Neutrophil (primary cell): ENCODE data around the gene MRPS18C.

Experiments used
- H3K27ac ChIP-seq: fragments of 200-600 bp; sonication (generic); 2 replicates; pipeline ENCODE4 v1.5.1; 2016; ENCODE audit warnings: mild to moderate bottlenecking, moderate library complexity
- H3K27me3 ChIP-seq: fragments of 200-600 bp; sonication (generic); 2 replicates; pipeline ENCODE4 v1.6.0; 2016; ENCODE audit warnings: mild to moderate bottlenecking
- H3K36me3 ChIP-seq: fragments of 200-600 bp; sonication (generic); 2 replicates; pipeline ENCODE4 v1.5.1; 2017
- H3K4me1 ChIP-seq, 2 experiments: fragments of 200-600 bp in 1 of 2; sonication (generic) in 1 of 2; 1 replicate in 1 of 2; 2 replicates in 1 of 2; pipeline versions ENCODE4 v1.5.1 to v1.6.1; 2013 to 2016; ENCODE audit warnings: low read depth in 1 of 2, low read length in 1 of 2, mild to moderate bottlenecking in 1 of 2, moderate library complexity in 1 of 2; ENCODE audit not compliant: control insufficient read depth in 1 of 2, insufficient read depth in 1 of 2
- H3K4me3 ChIP-seq, 2 experiments: fragments of 200-600 bp in 1 of 2; sonication (generic) in 1 of 2; 1 replicate in 1 of 2; 2 replicates in 1 of 2; pipeline ENCODE4 v1.5.1; 2013 to 2016; ENCODE audit warnings: low read depth in 1 of 2, low read length in 1 of 2, mild to moderate bottlenecking in 1 of 2, moderate library complexity in 1 of 2
- H3K9me3 ChIP-seq: fragments of 200-600 bp; sonication (generic); 2 replicates; pipeline ENCODE4 v1.5.1; 2016
- TF ChIP-seq, protein P1 (sequence below): fragments of 200-600 bp; sonication (generic); IDR thresholded peaks from 2 replicates; pipeline ENCODE4 v1.5.1; 2016; ENCODE audit warnings: antibody characterized with exemption

The MRPS18C gene

DNA sequence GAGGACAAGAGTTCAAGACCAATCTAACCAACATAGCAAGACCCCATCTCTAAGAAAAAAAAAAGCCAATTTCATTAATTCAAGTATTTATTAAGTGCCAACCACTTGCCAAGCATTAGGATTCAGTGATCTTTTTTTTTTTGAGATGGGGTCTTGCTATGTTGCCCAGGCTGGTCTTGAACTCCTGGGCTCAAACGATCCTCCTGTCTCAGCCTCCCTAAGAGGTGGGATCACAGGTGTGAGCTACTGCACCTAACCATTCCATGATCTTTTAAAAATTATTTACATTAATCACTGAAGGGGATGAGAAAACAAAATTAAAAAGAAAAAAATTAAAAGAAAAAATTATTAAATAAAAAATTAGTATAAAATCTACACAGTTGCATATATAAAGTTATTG is 24.7 kb upstream of the MRPS18C start:
- H3K9me3 ChIP-seq: no peaks in the 10 kb centered on the region
- H3K27ac ChIP-seq: no peak overlapping the region
- H3K4me1 ChIP-seq: no peaks in the 10 kb centered on the region
- peaks cover 34% of the 10 kb centered on the region for H3K36me3 ChIP-seq
- no peaks in the 10 kb centered on the region for H3K27me3 ChIP-seq
- no peak overlapping the region for H3K4me3 ChIP-seq
- TF ChIP-seq, protein P1, sequence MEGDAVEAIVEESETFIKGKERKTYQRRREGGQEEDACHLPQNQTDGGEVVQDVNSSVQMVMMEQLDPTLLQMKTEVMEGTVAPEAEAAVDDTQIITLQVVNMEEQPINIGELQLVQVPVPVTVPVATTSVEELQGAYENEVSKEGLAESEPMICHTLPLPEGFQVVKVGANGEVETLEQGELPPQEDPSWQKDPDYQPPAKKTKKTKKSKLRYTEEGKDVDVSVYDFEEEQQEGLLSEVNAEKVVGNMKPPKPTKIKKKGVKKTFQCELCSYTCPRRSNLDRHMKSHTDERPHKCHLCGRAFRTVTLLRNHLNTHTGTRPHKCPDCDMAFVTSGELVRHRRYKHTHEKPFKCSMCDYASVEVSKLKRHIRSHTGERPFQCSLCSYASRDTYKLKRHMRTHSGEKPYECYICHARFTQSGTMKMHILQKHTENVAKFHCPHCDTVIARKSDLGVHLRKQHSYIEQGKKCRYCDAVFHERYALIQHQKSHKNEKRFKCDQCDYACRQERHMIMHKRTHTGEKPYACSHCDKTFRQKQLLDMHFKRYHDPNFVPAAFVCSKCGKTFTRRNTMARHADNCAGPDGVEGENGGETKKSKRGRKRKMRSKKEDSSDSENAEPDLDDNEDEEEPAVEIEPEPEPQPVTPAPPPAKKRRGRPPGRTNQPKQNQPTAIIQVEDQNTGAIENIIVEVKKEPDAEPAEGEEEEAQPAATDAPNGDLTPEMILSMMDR: no peak

DNA sequence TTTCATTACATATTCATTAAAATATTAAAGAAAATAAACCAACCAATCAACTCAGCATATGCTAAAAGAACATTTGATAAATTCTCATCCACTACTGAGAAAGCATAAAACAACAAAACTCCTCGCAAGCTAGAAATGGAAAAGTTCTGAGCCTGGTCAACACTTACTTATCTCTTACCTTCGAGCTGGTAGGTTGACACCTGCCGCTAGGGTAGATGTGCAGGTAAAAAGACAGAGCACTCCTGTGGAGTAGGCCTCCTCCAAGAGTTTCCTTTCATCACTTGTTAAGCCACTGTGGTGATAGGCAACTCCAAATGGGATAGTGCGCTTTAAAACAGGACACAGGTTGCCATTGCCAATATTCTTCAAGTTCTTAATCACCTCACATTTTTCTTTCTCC is 19.2 kb upstream of the MRPS18C start:
- Histone ChIP-seq H3K36me3 (peaks cover 37% of the 10 kb centered on the region), H3K4me1 (no peaks in the 10 kb centered on the region), H3K27me3 (no peaks in the 10 kb centered on the region), H3K27ac (no peak overlapping the region), H3K4me3 (no peak overlapping the region), H3K9me3 (no peaks in the 10 kb centered on the region)
- TF ChIP-seq, protein P1: no peak

DNA sequence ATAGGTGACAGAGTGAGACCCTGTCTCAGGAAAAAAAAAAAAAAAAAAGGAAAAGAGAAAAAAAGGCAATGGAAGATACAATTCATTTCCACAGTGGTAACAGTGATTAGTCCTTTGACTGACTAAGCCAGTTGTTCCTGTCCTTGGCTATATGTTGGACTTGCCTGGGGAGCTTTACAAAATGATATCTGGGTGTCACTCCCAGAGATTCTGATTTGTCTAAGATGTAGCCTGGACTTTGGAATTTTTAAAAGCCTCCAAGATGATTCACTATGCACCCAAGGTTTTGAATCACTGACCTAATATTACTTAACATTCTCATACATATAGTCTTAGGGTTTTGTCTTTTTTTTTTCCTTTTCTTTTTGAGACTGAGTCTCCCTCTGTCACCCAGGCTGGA is 17.1 kb upstream of the MRPS18C start:
- H3K27ac ChIP-seq: no peak overlapping the region
- no peak overlapping the region for H3K4me3 ChIP-seq
- TF ChIP-seq, protein P1: no peak
- H3K4me1 ChIP-seq: no peaks in the 10 kb centered on the region
- H3K36me3 ChIP-seq: peaks cover 55% of the 10 kb centered on the region
- no peaks in the 10 kb centered on the region for H3K27me3 ChIP-seq
- no peaks in the 10 kb centered on the region for H3K9me3 ChIP-seq

DNA sequence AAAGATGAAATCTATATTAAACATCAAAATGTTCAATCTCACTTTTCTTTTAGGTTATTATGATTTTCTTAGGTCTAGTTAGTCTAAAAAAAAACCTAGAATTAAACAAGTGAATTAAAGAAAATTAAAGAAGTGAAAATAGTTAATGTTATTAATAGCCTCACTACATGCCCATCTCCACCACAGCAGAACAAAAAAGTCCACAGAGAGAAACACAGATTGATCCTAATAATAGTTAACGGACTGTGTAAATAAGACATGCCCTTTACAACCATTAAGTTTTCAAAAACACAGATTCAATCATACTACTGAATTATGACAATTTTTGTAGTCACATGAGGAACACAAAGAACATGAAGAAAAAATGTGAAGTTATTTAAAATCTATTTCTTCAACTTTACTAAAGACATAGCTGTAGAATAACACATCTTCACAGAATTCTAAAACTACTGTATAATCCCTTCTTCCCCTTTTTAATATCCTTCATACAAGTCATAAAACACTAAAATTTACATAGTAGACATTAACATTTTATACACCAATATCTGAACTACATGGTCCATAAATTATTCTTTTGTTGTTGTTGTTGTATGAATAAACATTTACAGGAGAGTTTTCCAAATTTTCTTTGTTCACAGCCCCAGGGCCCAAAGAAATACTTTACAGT is 15.6 kb upstream of the MRPS18C start:
- H3K9me3 ChIP-seq: no peaks in the 10 kb centered on the region
- no peaks in the 10 kb centered on the region for H3K27me3 ChIP-seq
- H3K27ac ChIP-seq: no peak overlapping the region
- no peaks in the 10 kb centered on the region for H3K4me1 ChIP-seq
- no peak overlapping the region for H3K4me3 ChIP-seq
- H3K36me3 ChIP-seq: peaks cover 68% of the 10 kb centered on the region
- TF ChIP-seq, protein P1: no peak

DNA sequence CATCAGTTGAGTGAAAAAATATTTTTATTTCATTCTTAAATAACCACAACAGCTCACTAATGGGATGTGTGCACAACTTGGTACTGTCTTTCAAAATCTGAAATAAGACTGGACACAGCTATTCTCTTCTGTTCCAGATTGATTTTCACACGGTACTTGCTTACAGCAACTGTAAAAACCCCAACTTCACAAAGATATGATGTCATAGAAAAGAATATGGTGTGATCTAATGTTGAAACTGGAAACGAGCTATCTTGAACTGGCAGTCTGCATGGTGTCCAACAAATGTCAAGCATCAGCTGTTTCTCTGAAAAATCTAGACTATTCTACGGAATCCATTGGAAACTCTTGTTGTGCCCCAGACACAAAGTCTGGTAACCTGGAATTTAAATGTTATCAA is 15.0 kb upstream of the MRPS18C start:
- TF ChIP-seq, protein P1: no peak
- Histone ChIP-seq H3K4me3 (no peak overlapping the region), H3K27ac (no peak overlapping the region), H3K36me3 (peaks cover 74% of the 10 kb centered on the region), H3K9me3 (no peaks in the 10 kb centered on the region), H3K4me1 (no peaks in the 10 kb centered on the region), H3K27me3 (no peaks in the 10 kb centered on the region)

DNA sequence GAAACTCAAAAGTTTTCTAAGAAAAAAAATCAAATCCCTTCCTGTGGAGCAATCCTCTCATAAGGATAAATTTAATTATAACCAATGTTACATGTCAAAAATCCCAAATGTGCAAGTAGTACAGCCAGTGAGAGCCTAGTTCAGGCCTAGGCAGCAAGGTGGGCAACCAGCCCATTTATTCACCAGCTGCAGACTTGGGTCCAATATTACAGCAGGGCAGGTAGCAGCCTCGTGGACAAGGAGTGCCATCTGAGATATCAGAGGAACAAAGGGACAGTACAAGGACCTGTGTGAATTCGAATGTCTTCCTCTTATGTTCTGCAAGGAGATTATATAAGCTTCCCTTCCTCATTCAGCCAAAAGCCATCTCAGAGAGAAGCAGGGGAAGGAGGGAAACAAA is 6.8 kb upstream of the MRPS18C start:
- Histone ChIP-seq H3K4me1 (peaks cover 0 to under 1% of the 10 kb centered on the region in 2 experiments), H3K36me3 (peaks cover 28% of the 10 kb centered on the region)
- TF ChIP-seq, protein P1: no peak

More for the DNA sequence above, 6.8 kb upstream of the MRPS18C start:
- no peaks in the 10 kb centered on the region for H3K27me3 ChIP-seq
- no peaks in the 10 kb centered on the region for H3K9me3 ChIP-seq
- no peak overlapping the region for H3K27ac ChIP-seq
- H3K4me3 ChIP-seq: no peak overlapping the region
